GM19468 (cell line): ENCODE measurements around the gene CEP68.
"Not testable (repeated sequence)": the region's sequence is repeated elsewhere in the genome, so short reads cannot be mapped to it uniquely, and the experiment has no call there.

Source experiments
- ATAC-seq: cut with Tn5 transposase; IDR thresholded peaks from one replicate; pipeline ENCODE4 v1.9.1; 2021; ENCODE audit warnings: mild to moderate bottlenecking, moderate library complexity, moderate number of reproducible peaks; ENCODE audit not compliant: unreplicated experiment; ENCODE audit errors: extremely low read depth

The CEP68 gene

GRCh38 chr2:65030476-65031332 lies 25.5 kb upstream of the CEP68 start:
- no peak for ATAC-seq

GRCh38 chr2:65031341-65032018 lies 24.7 kb upstream of the CEP68 start:
- ATAC-seq: peak; percentile 31

DNA sequence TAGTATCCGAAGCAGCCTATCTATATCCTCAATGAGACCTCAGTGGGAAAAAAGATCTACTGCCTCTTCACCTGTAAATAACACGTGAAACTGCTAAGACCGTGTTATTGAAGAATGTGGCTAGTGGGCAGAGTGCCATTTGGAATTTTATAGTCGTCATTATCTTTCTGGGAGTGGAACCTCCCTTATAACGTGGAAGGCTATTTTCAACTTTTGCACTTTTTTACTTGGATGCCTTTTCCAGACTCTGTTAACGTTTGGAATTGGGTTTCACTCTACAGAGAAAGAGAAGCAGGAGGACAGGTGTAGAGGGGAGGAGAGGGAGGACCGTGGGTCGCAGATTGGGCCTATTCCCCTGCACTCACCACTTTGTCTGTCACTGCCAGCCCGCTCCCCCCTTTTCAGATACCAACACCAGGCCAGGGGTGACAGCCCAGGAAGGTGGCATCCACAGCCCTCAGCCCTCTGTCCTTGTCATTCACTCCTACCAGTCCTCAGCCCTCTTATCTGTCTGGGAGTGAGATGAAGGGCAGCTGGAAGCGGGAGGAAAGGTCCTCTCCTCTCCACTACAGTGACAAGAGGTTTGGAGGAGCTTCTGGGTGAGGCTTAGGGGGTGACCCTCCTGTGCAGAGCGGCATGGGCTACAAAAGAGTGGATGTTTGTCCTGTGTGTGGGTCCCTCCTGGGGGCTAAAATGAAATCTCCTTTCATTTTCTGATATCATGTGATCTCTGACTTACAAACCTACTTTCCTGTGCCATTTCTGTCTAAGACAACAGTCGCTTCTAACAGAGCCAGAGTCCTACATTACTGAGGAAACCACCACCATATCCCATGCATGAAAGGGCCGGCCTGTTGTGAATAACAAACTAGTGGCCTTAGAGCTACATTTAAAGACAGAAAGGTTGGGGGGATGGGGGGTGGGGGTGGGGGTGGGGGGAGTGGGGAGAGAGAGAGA lies 23.9 kb upstream of the CEP68 start:
- no peak for ATAC-seq

GRCh38 chr2:65033178-65033577 lies 23.0 kb upstream of the CEP68 start:
- ATAC-seq: no peak

DNA sequence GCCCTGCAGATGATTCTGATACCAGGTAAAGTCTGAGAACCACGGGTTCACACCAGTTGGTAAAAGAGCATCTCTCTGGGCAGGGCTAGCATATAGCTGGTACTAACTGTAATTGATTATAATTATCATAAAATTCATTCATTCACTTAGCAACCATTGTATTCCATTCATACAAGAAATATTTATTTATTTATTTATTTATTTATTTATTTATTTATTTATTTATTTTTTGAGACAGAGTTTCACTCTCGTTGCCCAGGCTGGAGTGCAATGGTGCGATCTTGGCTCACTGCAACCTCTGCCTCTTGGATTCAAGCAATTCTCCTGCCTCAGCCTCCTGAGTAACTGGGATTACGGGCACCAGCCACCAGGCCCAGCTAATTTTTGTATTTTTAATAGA lies 22.5 kb upstream of the CEP68 start:
- not testable (repeated sequence) for ATAC-seq

DNA sequence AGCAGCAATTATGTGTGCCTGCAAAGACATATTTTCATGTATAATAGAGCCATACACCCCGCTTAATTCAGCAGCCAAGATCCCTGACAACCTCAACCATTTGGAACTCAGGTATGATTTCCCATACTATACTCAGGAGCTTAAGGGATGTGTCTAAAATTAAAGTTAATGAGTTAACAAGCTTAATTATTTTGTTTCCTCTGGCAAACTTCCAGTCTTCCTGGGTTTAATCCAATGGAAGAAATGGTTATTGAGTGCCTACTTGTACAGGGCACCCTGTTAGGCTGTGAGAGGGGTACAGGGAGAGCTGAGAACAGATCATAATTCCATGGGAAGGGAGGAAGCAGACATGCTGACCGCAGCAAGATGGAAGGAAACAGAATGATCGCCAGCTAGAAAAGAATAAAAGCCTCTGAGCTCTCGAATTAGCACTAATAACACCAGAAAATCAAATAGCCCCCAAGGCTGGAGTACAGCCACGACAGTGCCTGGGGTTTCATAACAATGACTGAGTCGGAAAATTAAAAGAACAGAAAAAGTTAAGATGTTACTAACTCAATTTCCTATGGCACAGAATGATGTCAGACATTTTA lies 20.8 kb upstream of the CEP68 start:
- ATAC-seq: no peak

DNA sequence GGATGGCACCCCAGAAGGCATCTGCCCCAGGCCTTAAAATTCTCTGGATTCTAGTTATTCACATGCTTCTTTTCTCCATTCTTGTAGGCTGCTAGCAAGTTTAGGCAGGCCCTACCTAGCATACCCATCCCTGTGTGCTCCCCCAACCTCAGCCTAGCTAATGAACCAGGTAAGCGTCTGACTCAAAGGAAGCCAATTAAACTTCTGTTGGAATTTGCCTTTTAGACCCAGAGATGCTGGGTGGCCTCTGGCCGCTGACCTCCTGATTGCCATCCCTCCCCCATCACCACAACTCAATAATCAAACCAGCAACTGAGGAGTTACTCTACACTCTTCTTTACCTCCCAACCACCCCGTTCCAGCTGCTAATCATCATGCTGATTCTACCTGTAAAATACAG lies 19.0 kb upstream of the CEP68 start:
- no peak for ATAC-seq

DNA sequence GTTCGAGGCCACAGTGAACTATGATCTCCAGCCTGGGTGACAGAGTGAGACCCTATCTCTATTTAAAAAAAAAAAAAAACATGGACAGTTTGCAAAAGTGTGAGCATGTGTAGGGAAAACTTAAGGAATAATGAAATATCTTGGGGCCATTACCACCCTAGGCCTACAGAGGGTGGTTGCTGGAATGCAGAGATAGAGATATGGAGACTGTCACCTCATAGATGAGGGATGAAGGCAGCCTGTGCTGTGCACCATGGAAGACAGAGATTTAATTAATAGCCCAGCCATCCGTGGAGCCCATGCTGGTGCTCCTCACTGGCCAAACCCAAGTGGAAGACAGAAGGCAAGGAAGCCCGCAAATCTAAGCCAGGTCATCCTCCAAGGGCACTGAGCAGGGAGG lies 16.6 kb upstream of the CEP68 start:
- ATAC-seq: no peak

DNA sequence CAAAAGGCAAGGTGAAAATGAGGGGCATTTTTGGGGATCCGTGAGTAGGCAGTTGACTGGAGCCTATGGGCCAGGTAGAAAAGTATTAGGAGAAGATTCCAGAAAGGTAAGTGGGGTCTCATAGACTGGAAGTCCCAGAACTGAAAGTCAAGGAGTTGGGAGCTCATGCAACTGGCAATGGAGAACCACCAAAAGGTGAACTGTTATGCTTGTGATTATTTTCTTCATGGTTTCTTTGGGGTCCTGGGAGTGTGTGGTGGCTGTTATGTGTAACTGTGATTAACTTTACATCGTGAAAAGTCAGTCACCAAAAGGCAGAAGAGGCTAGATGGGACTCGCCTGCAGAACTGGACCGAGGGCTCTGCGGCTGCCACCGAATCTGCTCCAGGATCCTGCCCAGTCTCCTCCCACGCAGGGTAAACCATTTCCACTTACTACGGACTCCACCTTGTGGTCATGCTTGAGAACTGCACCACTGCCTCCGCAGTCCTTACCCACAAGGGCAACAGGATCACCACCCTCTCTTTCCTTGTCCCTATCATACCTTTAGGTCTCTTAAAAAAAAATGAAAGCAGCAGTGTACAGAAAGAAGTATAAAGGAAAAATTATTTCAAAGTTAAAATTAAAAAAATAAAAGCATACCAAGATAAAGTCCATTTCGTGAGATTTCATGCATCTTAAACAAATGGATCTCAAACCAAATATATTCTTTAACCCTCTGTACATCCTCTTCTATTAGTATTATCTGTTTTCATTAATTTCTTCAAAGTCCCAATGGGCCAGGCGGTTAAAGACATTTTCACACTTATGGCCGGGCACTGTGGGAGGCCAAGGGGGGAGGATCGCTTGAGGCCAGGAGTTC lies 15.6 kb upstream of the CEP68 start:
- no peak for ATAC-seq

- ATAC-seq: no peak
These were observed 13.2 kb upstream of the CEP68 start for GRCh38 chr2:65043001-65043400.

DNA sequence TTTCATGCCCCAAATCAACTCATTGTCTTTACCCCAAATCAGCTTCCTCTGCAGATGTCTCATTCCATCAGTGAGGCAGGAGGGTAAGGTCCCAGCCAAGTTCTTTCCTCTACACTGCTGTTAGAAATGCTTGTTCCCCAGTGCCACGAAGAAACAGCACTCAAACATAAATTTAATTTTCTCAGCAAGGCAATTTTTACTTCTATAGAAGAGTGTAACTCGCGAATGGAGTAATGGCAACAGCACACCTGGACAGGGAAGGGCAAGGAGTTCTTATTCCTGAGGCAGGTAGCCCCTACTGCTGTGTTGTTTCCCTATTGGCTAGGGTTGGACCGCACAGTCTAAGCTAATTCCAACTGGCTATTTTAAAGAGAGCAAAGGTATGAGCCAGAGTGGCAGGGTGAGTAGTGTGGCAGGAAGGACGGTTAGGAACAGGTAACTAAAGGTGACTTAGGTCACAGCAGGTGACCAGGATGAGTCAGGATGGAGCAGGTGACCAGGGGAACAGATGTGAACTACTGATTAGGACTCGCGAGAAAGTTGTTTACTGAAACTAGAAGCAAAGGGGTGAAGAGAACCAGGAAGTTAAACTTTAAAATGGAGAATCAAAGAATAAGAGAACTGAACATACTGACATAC lies 12.0 kb upstream of the CEP68 start:
- no peak for ATAC-seq

DNA sequence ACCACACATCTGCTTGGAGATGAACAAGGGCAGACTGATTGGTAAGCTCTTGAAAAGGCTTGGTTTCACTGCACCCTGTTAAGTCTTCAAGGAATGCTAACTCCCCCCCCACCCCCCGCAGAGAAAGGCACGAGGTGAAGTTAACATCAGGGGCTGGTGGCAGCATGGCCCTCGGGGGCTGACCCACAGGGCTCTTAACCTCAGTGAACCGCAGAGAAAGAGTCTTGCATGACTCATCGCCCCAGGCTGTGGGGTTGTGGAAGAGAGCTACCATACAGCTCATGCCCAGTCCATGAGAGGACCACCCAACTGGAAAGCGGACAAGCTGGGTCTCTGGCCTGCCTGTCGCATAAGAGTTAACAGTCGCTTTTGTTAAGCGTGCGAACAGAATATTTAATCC lies 10.6 kb upstream of the CEP68 start:
- no peak for ATAC-seq

DNA sequence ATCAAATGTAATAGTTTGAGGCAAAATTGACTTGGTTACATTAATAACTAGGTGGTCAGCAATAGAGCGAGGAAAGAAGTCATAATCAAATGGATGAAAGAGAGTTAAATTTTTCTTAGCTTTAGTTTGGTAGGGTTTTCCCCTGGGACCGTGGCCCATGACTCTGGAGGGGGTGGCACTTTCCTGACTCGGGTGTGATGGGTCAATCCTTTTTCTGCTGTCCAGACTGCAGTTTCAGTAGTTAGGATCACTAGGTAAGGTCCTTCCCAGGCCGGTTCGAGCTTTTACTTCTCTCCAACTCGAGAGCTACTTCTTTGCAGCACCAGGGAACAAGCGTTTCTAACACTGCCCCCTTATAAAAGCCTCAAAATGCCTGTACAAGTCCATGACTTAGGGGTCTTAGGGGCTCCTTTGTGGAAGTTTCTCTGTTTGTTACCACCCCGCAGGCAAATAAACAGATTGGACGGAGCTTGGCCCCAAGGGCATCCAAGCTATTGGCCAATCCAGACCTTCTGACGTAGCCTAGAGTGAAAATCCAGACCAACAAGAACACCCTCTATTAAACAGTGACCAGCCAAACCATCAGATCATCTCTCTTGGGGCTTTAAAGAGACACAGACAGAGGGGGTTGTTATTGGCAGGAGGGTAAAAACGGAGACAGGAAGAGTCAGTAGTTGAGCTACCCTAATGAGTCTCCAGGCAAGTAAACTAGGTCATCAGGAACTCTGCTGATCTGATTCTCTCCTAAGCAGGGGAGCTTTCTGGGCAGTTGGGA lies 9.4 kb upstream of the CEP68 start:
- ATAC-seq: no peak

DNA sequence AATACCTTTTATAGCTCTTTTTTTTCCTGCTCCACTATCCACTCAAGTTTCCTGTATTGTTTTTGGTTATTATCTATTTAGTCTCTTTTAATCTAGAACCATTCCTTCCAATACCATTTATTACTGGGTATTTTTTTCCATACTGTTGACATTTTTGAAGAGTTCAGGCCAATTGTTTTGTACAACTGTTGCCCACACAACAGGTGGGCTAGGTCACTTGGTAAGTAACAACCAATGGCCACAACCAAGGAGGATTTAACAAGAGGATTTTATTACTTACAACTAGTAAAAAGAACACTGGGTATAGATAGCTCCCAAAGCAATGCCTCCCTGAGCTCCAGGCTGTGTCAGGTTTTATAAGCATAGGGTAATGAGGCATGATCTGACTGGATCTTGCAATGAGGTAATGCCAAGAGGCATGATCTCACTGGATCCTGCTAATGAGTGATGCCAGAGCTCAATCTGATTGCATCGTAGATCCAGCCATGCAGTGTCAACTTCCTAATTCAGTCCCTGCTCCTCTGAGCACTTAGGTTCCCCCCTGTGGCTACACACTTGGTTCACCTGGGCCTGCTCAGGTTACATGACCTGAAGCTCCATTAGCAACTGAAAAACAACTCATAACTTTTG lies 7.1 kb upstream of the CEP68 start:
- ATAC-seq: no peak

GRCh38 chr2:65050931-65051330 lies 5.3 kb upstream of the CEP68 start:
- ATAC-seq: no peak

- peak; percentile 45 for ATAC-seq
These were observed 3.0 kb upstream of the CEP68 start for GRCh38 chr2:65053199-65053598.

GRCh38 chr2:65054749-65055421 lies 1.3 kb upstream of the CEP68 start:
- no peak for ATAC-seq
